K562 (cell line): ENCODE measurements around the gene LRRC61. TPM values are rescaled to one million over a fixed set of nuclear protein-coding genes. Genes with fewer than 3 reads are reported as not detected.

Source experiments
- ETS2 ChIP-seq: IDR thresholded peaks from 2 replicates; pipeline ENCODE4 v1.6.1; 2016; ENCODE audit warnings: borderline replicate concordance, missing genetic modification characterization, mild to moderate bottlenecking, moderate library complexity, missing compliant biosample characterization; ENCODE audit not compliant: poor library complexity, severe bottlenecking
- ZNF143 ChIP-seq: sonication (generic); formaldehyde crosslinking; IDR thresholded peaks from 2 replicates; pipeline ENCODE4 v1.9.0; 2022; ENCODE audit warnings: mild to moderate bottlenecking, missing genetic modification reagents
- ZNF3 ChIP-seq: fragments of 250-450 bp; sonication (Bioruptor Pico); IDR thresholded peaks from 2 replicates; pipeline ENCODE4 v1.5.0; 2021; ENCODE audit warnings: mild to moderate bottlenecking, moderate library complexity
- ZNF408 ChIP-seq: fragments of 250-450 bp; sonication (Bioruptor Pico); IDR thresholded peaks from 2 replicates; pipeline ENCODE4 v1.4.0; 2020; ENCODE audit warnings: low read depth, mild to moderate bottlenecking, moderate library complexity
- polyA plus RNA-seq, 8 experiments: library from polyadenylated mRNA; depleted of rRNA in 4 of 8; stranded (reverse) in 5 of 8; unstranded in 3 of 8; fragments of >200 nt; fragmentation: Nextera tagmentation in 2 of 8; fragmentation: Illumina TruSeq in 1 of 8; extraction: Ambion mirVana in 2 of 8; extraction: Trizol in 1 of 8; gene quantifications; 2 replicates each; pipeline versions ENCODE4 v1.2.1 to v1.2.3, GENCODE V29; 2011 to 2014; ENCODE audit warnings: inconsistent platforms in 1 of 8, missing spikeins in 1 of 8
- total RNA-seq, 7 experiments: library from RNA; depleted of rRNA in 6 of 7; stranded (reverse); fragments of >200 nt in 6 of 7; fragmentation: Illumina TruSeq in 2 of 7; extraction: Trizol in 2 of 7; gene quantifications; 2 replicates each; pipeline versions ENCODE4 v1.2.1 to v1.2.3, GENCODE V29; 2011 to 2021; ENCODE audit warnings: low replicate concordance in 1 of 7
- TF ChIP-seq, protein P1 (sequence below): fragments of 450-650 bp; IDR thresholded peaks from 2 replicates; pipeline ENCODE4 v1.6.1; 2016; ENCODE audit warnings: mild to moderate bottlenecking, moderate library complexity
- TF ChIP-seq, protein P2 (sequence below), 3 experiments: fragments of 200-800 bp in 1 of 3; sonication (Bioruptor generic) in 1 of 3; sonication (generic) in 1 of 3; formaldehyde crosslinking in 1 of 3; IDR thresholded peaks; 2 replicates each; pipeline versions ENCODE4 v1.6.1 to v1.8.0; 2016 to 2022; ENCODE audit warnings: mild to moderate bottlenecking in 2 of 3, missing compliant biosample characterization in 2 of 3, missing genetic modification characterization in 2 of 3, missing genetic modification reagents in 1 of 3
- TF ChIP-seq, protein P3 (sequence below): fragments of 450-650 bp; formaldehyde crosslinking; IDR thresholded peaks from 2 replicates; pipeline ENCODE4 v1.4.0; 2022; ENCODE audit warnings: mild to moderate bottlenecking, moderate library complexity
- TF ChIP-seq, protein P4 (sequence below): fragments of 200-800 bp; sonication (Bioruptor generic); IDR thresholded peaks from 2 replicates; pipeline ENCODE4 v1.6.1; 2016; ENCODE audit warnings: missing genetic modification characterization, missing compliant biosample characterization

LRRC61 gene
- total and polyA plus RNA-seq, 9 of the 15 experiments (the other 6 are each of a cell fraction or from before 2014, with no cell fraction given) = 1.3 to 55.2 (median 35.2) TPM

DNA sequence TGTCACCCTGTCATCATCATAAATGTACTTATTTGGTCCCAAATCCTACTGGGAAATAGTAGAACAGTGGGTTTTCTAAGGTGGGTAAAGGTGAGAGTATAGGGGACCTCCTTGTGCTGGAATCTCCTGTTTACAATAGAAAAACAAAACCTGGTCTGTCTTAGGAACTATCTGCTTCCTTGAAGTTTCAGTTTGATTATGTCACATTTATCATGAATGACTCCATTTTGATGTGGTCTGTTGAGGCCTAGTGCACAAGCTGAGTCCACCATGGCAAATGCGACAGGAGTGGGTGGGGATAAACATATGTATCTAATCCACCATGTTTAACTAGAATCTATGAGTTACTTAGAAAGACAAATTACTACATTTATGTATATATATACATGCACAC lies 32.5 kb downstream of the LRRC61 start (continued):
- TF ChIP-seq, protein P1, sequence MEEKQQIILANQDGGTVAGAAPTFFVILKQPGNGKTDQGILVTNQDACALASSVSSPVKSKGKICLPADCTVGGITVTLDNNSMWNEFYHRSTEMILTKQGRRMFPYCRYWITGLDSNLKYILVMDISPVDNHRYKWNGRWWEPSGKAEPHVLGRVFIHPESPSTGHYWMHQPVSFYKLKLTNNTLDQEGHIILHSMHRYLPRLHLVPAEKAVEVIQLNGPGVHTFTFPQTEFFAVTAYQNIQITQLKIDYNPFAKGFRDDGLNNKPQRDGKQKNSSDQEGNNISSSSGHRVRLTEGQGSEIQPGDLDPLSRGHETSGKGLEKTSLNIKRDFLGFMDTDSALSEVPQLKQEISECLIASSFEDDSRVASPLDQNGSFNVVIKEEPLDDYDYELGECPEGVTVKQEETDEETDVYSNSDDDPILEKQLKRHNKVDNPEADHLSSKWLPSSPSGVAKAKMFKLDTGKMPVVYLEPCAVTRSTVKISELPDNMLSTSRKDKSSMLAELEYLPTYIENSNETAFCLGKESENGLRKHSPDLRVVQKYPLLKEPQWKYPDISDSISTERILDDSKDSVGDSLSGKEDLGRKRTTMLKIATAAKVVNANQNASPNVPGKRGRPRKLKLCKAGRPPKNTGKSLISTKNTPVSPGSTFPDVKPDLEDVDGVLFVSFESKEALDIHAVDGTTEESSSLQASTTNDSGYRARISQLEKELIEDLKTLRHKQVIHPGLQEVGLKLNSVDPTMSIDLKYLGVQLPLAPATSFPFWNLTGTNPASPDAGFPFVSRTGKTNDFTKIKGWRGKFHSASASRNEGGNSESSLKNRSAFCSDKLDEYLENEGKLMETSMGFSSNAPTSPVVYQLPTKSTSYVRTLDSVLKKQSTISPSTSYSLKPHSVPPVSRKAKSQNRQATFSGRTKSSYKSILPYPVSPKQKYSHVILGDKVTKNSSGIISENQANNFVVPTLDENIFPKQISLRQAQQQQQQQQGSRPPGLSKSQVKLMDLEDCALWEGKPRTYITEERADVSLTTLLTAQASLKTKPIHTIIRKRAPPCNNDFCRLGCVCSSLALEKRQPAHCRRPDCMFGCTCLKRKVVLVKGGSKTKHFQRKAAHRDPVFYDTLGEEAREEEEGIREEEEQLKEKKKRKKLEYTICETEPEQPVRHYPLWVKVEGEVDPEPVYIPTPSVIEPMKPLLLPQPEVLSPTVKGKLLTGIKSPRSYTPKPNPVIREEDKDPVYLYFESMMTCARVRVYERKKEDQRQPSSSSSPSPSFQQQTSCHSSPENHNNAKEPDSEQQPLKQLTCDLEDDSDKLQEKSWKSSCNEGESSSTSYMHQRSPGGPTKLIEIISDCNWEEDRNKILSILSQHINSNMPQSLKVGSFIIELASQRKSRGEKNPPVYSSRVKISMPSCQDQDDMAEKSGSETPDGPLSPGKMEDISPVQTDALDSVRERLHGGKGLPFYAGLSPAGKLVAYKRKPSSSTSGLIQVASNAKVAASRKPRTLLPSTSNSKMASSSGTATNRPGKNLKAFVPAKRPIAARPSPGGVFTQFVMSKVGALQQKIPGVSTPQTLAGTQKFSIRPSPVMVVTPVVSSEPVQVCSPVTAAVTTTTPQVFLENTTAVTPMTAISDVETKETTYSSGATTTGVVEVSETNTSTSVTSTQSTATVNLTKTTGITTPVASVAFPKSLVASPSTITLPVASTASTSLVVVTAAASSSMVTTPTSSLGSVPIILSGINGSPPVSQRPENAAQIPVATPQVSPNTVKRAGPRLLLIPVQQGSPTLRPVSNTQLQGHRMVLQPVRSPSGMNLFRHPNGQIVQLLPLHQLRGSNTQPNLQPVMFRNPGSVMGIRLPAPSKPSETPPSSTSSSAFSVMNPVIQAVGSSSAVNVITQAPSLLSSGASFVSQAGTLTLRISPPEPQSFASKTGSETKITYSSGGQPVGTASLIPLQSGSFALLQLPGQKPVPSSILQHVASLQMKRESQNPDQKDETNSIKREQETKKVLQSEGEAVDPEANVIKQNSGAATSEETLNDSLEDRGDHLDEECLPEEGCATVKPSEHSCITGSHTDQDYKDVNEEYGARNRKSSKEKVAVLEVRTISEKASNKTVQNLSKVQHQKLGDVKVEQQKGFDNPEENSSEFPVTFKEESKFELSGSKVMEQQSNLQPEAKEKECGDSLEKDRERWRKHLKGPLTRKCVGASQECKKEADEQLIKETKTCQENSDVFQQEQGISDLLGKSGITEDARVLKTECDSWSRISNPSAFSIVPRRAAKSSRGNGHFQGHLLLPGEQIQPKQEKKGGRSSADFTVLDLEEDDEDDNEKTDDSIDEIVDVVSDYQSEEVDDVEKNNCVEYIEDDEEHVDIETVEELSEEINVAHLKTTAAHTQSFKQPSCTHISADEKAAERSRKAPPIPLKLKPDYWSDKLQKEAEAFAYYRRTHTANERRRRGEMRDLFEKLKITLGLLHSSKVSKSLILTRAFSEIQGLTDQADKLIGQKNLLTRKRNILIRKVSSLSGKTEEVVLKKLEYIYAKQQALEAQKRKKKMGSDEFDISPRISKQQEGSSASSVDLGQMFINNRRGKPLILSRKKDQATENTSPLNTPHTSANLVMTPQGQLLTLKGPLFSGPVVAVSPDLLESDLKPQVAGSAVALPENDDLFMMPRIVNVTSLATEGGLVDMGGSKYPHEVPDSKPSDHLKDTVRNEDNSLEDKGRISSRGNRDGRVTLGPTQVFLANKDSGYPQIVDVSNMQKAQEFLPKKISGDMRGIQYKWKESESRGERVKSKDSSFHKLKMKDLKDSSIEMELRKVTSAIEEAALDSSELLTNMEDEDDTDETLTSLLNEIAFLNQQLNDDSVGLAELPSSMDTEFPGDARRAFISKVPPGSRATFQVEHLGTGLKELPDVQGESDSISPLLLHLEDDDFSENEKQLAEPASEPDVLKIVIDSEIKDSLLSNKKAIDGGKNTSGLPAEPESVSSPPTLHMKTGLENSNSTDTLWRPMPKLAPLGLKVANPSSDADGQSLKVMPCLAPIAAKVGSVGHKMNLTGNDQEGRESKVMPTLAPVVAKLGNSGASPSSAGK = no peak
- no peak for TF ChIP-seq ZNF3 (CRISPR knock-in tag)
- no peak for TF ChIP-seq ZNF143 (CRISPR knock-in tag)
- TF ChIP-seq, protein P2, sequence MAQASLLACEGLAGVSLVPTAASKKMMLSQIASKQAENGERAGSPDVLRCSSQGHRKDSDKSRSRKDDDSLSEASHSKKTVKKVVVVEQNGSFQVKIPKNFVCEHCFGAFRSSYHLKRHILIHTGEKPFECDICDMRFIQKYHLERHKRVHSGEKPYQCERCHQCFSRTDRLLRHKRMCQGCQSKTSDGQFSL (CRISPR knock-in tag; IDR thresholded peaks at IDR 0.05) = no peak
- TF ChIP-seq, protein P2 (tag; IDR thresholded peaks at IDR 0.05) = peak in 1 of 2 experiments; percentile 80; a peak in 1 of 4 replicates
- no peak for TF ChIP-seq ETS2 (tag)
- no peak for TF ChIP-seq ZNF408 (CRISPR knock-in tag)
- TF ChIP-seq, protein P3, sequence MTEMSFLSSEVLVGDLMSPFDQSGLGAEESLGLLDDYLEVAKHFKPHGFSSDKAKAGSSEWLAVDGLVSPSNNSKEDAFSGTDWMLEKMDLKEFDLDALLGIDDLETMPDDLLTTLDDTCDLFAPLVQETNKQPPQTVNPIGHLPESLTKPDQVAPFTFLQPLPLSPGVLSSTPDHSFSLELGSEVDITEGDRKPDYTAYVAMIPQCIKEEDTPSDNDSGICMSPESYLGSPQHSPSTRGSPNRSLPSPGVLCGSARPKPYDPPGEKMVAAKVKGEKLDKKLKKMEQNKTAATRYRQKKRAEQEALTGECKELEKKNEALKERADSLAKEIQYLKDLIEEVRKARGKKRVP (CRISPR knock-in tag) = peak; percentile 67
- TF ChIP-seq, protein P4, sequence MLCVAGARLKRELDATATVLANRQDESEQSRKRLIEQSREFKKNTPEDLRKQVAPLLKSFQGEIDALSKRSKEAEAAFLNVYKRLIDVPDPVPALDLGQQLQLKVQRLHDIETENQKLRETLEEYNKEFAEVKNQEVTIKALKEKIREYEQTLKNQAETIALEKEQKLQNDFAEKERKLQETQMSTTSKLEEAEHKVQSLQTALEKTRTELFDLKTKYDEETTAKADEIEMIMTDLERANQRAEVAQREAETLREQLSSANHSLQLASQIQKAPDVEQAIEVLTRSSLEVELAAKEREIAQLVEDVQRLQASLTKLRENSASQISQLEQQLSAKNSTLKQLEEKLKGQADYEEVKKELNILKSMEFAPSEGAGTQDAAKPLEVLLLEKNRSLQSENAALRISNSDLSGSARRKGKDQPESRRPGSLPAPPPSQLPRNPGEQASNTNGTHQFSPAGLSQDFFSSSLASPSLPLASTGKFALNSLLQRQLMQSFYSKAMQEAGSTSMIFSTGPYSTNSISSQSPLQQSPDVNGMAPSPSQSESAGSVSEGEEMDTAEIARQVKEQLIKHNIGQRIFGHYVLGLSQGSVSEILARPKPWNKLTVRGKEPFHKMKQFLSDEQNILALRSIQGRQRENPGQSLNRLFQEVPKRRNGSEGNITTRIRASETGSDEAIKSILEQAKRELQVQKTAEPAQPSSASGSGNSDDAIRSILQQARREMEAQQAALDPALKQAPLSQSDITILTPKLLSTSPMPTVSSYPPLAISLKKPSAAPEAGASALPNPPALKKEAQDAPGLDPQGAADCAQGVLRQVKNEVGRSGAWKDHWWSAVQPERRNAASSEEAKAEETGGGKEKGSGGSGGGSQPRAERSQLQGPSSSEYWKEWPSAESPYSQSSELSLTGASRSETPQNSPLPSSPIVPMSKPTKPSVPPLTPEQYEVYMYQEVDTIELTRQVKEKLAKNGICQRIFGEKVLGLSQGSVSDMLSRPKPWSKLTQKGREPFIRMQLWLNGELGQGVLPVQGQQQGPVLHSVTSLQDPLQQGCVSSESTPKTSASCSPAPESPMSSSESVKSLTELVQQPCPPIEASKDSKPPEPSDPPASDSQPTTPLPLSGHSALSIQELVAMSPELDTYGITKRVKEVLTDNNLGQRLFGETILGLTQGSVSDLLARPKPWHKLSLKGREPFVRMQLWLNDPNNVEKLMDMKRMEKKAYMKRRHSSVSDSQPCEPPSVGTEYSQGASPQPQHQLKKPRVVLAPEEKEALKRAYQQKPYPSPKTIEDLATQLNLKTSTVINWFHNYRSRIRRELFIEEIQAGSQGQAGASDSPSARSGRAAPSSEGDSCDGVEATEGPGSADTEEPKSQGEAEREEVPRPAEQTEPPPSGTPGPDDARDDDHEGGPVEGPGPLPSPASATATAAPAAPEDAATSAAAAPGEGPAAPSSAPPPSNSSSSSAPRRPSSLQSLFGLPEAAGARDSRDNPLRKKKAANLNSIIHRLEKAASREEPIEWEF (CRISPR knock-in tag) = peak; percentile 87; the same call in 1 of the 2 replicates
